Astrocyte of the cerebellum (primary cell): Measurements from ENCODE around the gene CRK.
"Not testable (repeated sequence)": the region's sequence is repeated elsewhere in the genome, so short reads cannot be mapped to it uniquely, and the experiment has no call there.

ENCODE experiments used
- DNase-seq: peaks from one replicate; pipeline ENCODE4 v3.0.0-alpha.2; 2011; ENCODE audit warnings: low read depth
- H3K4me3 ChIP-seq: 2 replicates; pipeline ENCODE4 v1.5.1; 2011; ENCODE audit warnings: mild to moderate bottlenecking, low read depth, low read length, moderate library complexity
- CTCF ChIP-seq: IDR thresholded peaks from 2 replicates; pipeline ENCODE4 v1.5.1; 2012; ENCODE audit warnings: low read length, low read depth, moderate library complexity, mild to moderate bottlenecking; ENCODE audit errors: missing control alignments
- in situ Hi-C: cut with HindIII; loops from 2 replicates; pipeline ENCODE4 v1.10.0; 2017; ENCODE audit warnings: low sequenced_read_pairs

Gene CRK

GRCh38 chr17:1431631-1432104, 24.4 kb downstream of the CRK start:
- in situ Hi-C loops = no loop called here
- TF ChIP-seq CTCF = no peak
- no peak overlapping the region for H3K4me3 ChIP-seq
- no peak for DNase-seq

GRCh38 chr17:1423456-1424135, 32.4 kb downstream of the CRK start:
- no peak for DNase-seq
- in situ Hi-C loops = no loop called here
- no peak for TF ChIP-seq CTCF
- H3K4me3 ChIP-seq = no peak overlapping the region

- in situ Hi-C loops = no loop called here
- TF ChIP-seq CTCF = no peak
- DNase-seq = peak; percentile 95
- H3K4me3 ChIP-seq = no peak overlapping the region
These were observed 33.1 kb downstream of the CRK start for GRCh38 chr17:1422885-1423284.

- DNase-seq = no peak
- in situ Hi-C loops = no loop called here
- H3K4me3 ChIP-seq = no peak overlapping the region
- no peak for TF ChIP-seq CTCF
These were observed 34.6 kb downstream of the CRK start for GRCh38 chr17:1421470-1421869.

DNA sequence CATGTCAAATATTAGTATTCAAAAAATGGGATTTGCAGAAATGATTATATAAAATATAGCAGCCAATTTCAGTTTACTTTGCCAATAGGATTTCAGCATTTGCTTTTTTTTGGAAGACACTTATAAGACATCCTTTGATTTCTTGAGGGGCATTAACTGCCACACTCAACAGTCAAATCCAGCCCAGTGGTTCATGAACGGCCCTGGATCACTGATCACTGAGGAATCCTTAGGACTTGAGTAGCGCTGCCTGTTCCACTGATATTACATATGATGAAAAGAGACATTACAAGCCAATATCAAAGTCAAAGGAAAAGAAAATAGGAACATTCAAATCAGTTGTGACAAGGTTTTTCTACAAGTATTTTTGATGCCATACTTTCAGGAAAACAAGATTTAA, 35.1 kb downstream of the CRK start:
- H3K4me3 ChIP-seq = no peak overlapping the region
- no peak for TF ChIP-seq CTCF
- no peak for DNase-seq
- in situ Hi-C loops = no loop called here

- in situ Hi-C loops = no loop called here
- no peak for TF ChIP-seq CTCF
- no peak for DNase-seq
- H3K4me3 ChIP-seq = no peak overlapping the region
These were observed 35.9 kb downstream of the CRK start for GRCh38 chr17:1420163-1420562.

- H3K4me3 ChIP-seq, DNase-seq, in situ Hi-C loops: not testable (repeated sequence)
These were observed 37.6 kb downstream of the CRK start for GRCh38 chr17:1418476-1418875.
